B cell (primary cell): ENCODE measurements around the gene GRM4.

Source experiments
- CTCF ChIP-seq: fragments of 200-600 bp; IDR thresholded peaks from one replicate; pipeline ENCODE4 v1.8.0; 2022; ENCODE audit warnings: antibody characterized with exemption, mild to moderate bottlenecking
- EZH2 ChIP-seq: IDR thresholded peaks from 2 replicates; pipeline ENCODE4 v1.6.1; 2012; ENCODE audit warnings: borderline replicate concordance, low read depth, mild to moderate bottlenecking, moderate library complexity, low read length; ENCODE audit not compliant: insufficient read depth, poor library complexity, severe bottlenecking

- no peak for TF ChIP-seq CTCF
- no peak for TF ChIP-seq EZH2
Measured at GRCh38 chr6:34152042-34152524, 6.2 kb upstream of the GRM4 start.
